GM19351 (cell line): ENCODE data around the gene CCDC88B.

ENCODE experiments used
- ATAC-seq: cut with Tn5 transposase; IDR thresholded peaks from one replicate; pipeline ENCODE4 v1.9.1; 2021; ENCODE audit warnings: mild to moderate bottlenecking, moderate library complexity; ENCODE audit not compliant: unreplicated experiment

The CCDC88B gene

GRCh38 chr11:64357904-64358535 is 18.0 kb downstream of the CCDC88B start:
- no peak for ATAC-seq

- no peak for ATAC-seq
These were observed 18.5 kb downstream of the CCDC88B start for GRCh38 chr11:64358536-64358906.

GRCh38 chr11:64358907-64359711 is 19.1 kb downstream of the CCDC88B start, which contains the start of gene RPS6KA4:
RPS6KA4 (plus strand) TSS chr11:64359162; CDS start chr11:64359236, 74 bp downstream.
- peak; percentile 75 for ATAC-seq

GRCh38 chr11:64359712-64360445 is 19.9 kb downstream of the CCDC88B start:
- ATAC-seq, result no peak

GRCh38 chr11:64360448-64360921 is 20.5 kb downstream of the CCDC88B start:
- no peak for ATAC-seq

GRCh38 chr11:64361659-64362058 is 21.7 kb downstream of the CCDC88B start:
- no peak for ATAC-seq

- no peak for ATAC-seq
These were observed 22.3 kb downstream of the CCDC88B start for GRCh38 chr11:64362339-64362738.

GRCh38 chr11:64364435-64364834 is 24.4 kb downstream of the CCDC88B start:
- ATAC-seq, result no peak

- ATAC-seq, result no peak
These were observed 24.9 kb downstream of the CCDC88B start for GRCh38 chr11:64364911-64365310.

- ATAC-seq, result no peak
These were observed 26.7 kb downstream of the CCDC88B start for GRCh38 chr11:64366751-64367150.

- no peak for ATAC-seq
These were observed 28.1 kb downstream of the CCDC88B start for GRCh38 chr11:64367931-64368672.

- no peak for ATAC-seq
These were observed 28.7 kb downstream of the CCDC88B start for GRCh38 chr11:64368673-64369074.

- no peak for ATAC-seq
These were observed 29.7 kb downstream of the CCDC88B start for GRCh38 chr11:64369440-64370421.

- ATAC-seq, result no peak
These were observed 31.2 kb downstream of the CCDC88B start for GRCh38 chr11:64371201-64371600.

- no peak for ATAC-seq
These were observed 32.0 kb downstream of the CCDC88B start for GRCh38 chr11:64372021-64372420.

GRCh38 chr11:64372802-64373597 is 33.0 kb downstream of the CCDC88B start:
- no peak for ATAC-seq

GRCh38 chr11:64373598-64373974 is 33.6 kb downstream of the CCDC88B start:
- no peak for ATAC-seq

- ATAC-seq, result no peak
These were observed 36.1 kb downstream of the CCDC88B start for GRCh38 chr11:64376071-64376470.

- no peak for ATAC-seq
These were observed 38.4 kb downstream of the CCDC88B start for GRCh38 chr11:64378335-64378880.
